ENCODE results near the gene RRM1. TPM values are rescaled to one million over a fixed set of nuclear protein-coding genes. Genes with fewer than 3 reads are reported as not detected.

RRM1 gene
- total RNA-seq, 4 donors from 2014 or later = 13.8 to 23.8 (median 16.8) TPM

DNA sequence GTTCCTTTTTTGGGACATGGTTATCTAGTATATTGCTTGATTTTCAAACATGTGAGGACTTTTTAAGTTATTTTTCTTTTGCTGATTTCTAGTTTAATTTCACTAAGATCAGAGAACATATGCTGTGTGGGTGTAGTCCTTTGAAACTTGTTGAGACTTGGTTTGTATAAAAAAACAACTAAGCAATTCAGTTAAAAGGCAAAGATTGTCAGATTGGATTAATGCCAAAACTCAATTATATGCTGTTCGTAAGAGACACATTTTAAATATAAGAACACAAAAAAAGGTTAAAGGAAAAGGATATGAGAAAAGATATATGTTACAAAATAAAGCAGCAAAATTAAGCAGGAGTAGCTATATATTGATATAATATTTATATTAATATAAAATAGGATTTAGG, 17.8 kb upstream of the RRM1 start:
- Histone ChIP-seq H3K27ac (no peak overlapping the region), H3K36me3 (peaks cover 0 to 4% (median 0%) of the 10 kb centered on the region in 4 donors), H3K9me3 (no peaks in the 10 kb centered on the region), H3K27me3 (no peaks in the 10 kb centered on the region), H3K4me3 (no peak overlapping the region), H3K4me1 (peaks cover 0 to 9% (median 5%) of the 10 kb centered on the region in 4 donors)
- in situ Hi-C loops (cut with MboI; ENCODE audit: low pct_ligation_motif_present in 1 of 4, low pct_unique_long_range_greater_than_20kb in 1 of 4, low sequenced_read_pairs in 3 of 4) = loop anchor here in 1 of 4 donors (10.0 kb wide), 1 partner anchor 222 kb away; the partner anchor contains the start of gene STIM1
- 78 to 90% methylated on average over 1 of the region's 1 CpG for WGBS, 2 donors (ENCODE audit: low coverage in 1 of 2)
- intact Hi-C loops (cut with DNase I; ENCODE audit: low total_unique reads) = no loop called here
- DNase-seq = no peak
- no peak for TF ChIP-seq POLR2A (IDR thresholded peaks at IDR 0.05)
- TF ChIP-seq EP300 (IDR thresholded peaks at IDR 0.05; ENCODE audit: low read depth) = no peak
- no peak for TF ChIP-seq POLR2AphosphoS5 (IDR thresholded peaks at IDR 0.05)
- TF ChIP-seq, protein P1, sequence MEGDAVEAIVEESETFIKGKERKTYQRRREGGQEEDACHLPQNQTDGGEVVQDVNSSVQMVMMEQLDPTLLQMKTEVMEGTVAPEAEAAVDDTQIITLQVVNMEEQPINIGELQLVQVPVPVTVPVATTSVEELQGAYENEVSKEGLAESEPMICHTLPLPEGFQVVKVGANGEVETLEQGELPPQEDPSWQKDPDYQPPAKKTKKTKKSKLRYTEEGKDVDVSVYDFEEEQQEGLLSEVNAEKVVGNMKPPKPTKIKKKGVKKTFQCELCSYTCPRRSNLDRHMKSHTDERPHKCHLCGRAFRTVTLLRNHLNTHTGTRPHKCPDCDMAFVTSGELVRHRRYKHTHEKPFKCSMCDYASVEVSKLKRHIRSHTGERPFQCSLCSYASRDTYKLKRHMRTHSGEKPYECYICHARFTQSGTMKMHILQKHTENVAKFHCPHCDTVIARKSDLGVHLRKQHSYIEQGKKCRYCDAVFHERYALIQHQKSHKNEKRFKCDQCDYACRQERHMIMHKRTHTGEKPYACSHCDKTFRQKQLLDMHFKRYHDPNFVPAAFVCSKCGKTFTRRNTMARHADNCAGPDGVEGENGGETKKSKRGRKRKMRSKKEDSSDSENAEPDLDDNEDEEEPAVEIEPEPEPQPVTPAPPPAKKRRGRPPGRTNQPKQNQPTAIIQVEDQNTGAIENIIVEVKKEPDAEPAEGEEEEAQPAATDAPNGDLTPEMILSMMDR (IDR thresholded peaks at IDR 0.05) = no peak

DNA sequence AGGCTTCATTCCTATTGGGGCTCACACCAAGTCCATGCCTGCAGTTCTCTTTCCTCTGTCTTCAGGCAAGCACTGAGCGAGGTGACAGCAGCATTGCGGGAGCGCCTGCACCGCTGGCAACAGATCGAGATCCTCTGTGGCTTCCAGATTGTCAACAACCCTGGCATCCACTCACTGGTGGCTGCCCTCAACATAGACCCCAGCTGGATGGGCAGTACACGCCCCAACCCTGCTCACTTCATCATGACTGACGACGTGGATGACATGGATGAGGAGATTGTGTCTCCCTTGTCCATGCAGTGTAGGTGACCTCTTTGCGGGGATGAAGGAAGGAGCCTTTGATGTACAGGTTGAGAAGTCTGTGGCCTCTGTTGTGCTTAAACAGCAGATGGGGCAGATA, 11.4 kb upstream of the RRM1 start:
- no peak for DNase-seq
- Histone ChIP-seq H3K27me3 (no peaks in the 10 kb centered on the region), H3K9me3 (no peaks in the 10 kb centered on the region), H3K4me3 (no peak overlapping the region), H3K36me3 (peaks cover 0 to 43% (median 17%) of the 10 kb centered on the region in 4 donors), H3K27ac (no peak overlapping the region), H3K4me1 (no peaks in the 10 kb centered on the region)
- intact Hi-C loops (cut with DNase I; ENCODE audit: low total_unique reads) = no loop called here
- TF ChIP-seq POLR2AphosphoS5 (IDR thresholded peaks at IDR 0.05) = no peak
- no peak for TF ChIP-seq POLR2A (IDR thresholded peaks at IDR 0.05)
- TF ChIP-seq, protein P1 (IDR thresholded peaks at IDR 0.05) = no peak
- TF ChIP-seq EP300 (IDR thresholded peaks at IDR 0.05; ENCODE audit: low read depth) = no peak
- in situ Hi-C loops (cut with MboI; ENCODE audit: low pct_ligation_motif_present in 1 of 4, low pct_unique_long_range_greater_than_20kb in 1 of 4, low sequenced_read_pairs in 3 of 4) = no loop called here
- 87 to 96% methylated on average over 4 to 9 of the region's 9 CpGs for WGBS, 2 donors (ENCODE audit: low coverage in 1 of 2)

DNA sequence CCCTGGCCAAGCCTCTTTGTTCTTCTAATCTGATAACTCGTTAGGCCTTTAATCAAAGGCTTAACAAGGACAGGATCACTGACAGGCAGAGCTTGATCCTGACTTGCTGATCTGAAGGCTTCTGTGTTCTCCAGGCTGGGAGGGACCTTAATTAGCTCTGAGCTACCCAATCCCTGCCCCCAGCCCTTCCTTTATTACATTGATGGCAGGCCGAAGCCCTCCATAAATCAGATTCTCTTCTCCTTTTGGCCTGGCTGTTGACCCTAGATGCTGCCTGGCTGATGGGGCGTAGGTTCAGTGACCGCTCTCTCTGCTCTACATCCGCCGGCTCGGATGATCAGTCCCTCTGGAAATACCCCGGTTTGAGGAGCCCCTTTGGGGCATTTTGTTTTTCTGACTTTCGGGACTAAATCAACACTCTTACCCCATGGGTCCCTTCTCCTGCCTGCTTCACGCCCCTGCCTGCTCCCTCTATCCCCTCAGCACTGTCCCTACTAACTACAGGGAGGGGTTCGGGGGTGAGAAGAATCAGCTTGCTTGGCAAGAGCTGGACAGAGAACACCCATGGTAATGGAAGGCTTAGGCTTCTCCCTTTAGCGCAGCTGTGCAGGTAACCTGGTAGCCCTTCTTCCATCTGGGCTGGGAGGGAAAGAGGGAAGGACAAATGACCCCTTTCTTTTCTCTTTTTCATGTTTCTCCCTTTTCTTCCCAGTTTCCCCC, 10.0 kb upstream of the RRM1 start:
- Histone ChIP-seq H3K36me3 (peaks cover 0 to 47% (median 17%) of the 10 kb centered on the region in 4 donors), H3K27ac (no peak overlapping the region), H3K4me1 (no peaks in the 10 kb centered on the region), H3K27me3 (no peaks in the 10 kb centered on the region), H3K9me3 (no peaks in the 10 kb centered on the region), H3K4me3 (no peak overlapping the region)
- no peak for DNase-seq
- in situ Hi-C loops (cut with MboI; ENCODE audit: low pct_ligation_motif_present in 1 of 4, low pct_unique_long_range_greater_than_20kb in 1 of 4, low sequenced_read_pairs in 3 of 4) (no loop called here), intact Hi-C loops (cut with DNase I; ENCODE audit: low total_unique reads) (no loop called here)
- TF ChIP-seq EP300 (IDR thresholded peaks at IDR 0.05; ENCODE audit: low read depth) = no peak
- TF ChIP-seq POLR2A (IDR thresholded peaks at IDR 0.05) = no peak
- TF ChIP-seq, protein P1 (IDR thresholded peaks at IDR 0.05) = no peak
- TF ChIP-seq POLR2AphosphoS5 (IDR thresholded peaks at IDR 0.05) = no peak
- whole genome bisulfite sequencing, 2 donors (ENCODE audit: low coverage in 1 of 2) = 89 to 90% methylated on average over 5 to 12 of the region's 12 CpGs

DNA sequence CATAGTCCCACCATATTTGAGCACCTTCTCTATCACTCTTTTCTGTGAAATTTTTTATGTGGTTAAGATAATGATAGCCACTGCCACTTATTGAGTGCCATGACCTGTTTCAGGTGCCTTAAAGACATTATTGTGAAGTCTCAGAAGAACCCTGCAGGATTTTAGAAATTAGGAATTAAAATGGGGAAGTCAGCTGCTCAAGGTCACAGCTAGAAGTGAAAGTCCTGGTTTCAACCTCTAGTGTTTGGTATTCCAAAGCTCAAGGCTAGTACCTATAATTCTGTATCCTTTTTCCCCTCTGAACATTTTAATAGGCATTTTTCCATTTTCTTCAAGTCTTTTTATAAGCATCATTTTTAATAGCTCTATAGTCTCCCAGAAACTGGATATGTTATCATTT, 9.0 kb upstream of the RRM1 start:
- Histone ChIP-seq H3K4me3 (no peak overlapping the region), H3K36me3 (peaks cover 0 to 47% (median 17%) of the 10 kb centered on the region in 4 donors), H3K4me1 (no peaks in the 10 kb centered on the region), H3K27me3 (no peaks in the 10 kb centered on the region), H3K27ac (no peak overlapping the region), H3K9me3 (no peaks in the 10 kb centered on the region)
- intact Hi-C loops (cut with DNase I; ENCODE audit: low total_unique reads) (no loop called here), in situ Hi-C loops (cut with MboI; ENCODE audit: low pct_ligation_motif_present in 1 of 4, low pct_unique_long_range_greater_than_20kb in 1 of 4, low sequenced_read_pairs in 3 of 4) (no loop called here)
- no peak for TF ChIP-seq EP300 (IDR thresholded peaks at IDR 0.05; ENCODE audit: low read depth)
- no peak for DNase-seq
